Panc1 (cell line): ENCODE data around the gene RRBP1. TPM values are rescaled to one million over a fixed set of nuclear protein-coding genes. Genes with fewer than 3 reads are reported as not detected.

Experiments
- ATAC-seq: fragments of 200-7000 bp; cut with Tn5 transposase; 2 replicates; pipeline ENCODE4 v1.9.1; 2020; ENCODE audit warnings: mild to moderate bottlenecking, moderate library complexity
- BruUV-seq: library from RNA; stranded (reverse); fragments of 400-500 nt; replicated peaks from 2 replicates; lab custom pipeline; 2021; lab: Mats Ljungman, UMichigan
- CTCF ChIA-PET: fragments of 300-600 bp; sonication (Branson Sonifier 250); formaldehyde crosslinking; loops from one replicate; lab custom pipeline; 2022; ENCODE audit warnings: antibody characterized with exemption; lab: Charles Lee
- POLR2A ChIA-PET: fragments of 300-600 bp; sonication (Branson Sonifier 250); formaldehyde crosslinking; loops from one replicate; lab custom pipeline; 2022; ENCODE audit warnings: antibody characterized with exemption; lab: Charles Lee
- DNase-seq: peaks from one replicate; pipeline ENCODE4 v3.0.0-alpha.2; 2010; ENCODE audit warnings: low read depth, low spot score
- H3K27ac ChIP-seq: 2 replicates; pipeline ENCODE4 v1.5.1; 2011; ENCODE audit warnings: mild to moderate bottlenecking, low read length, inconsistent platforms
- H3K27me3 ChIP-seq: fragments of 200-500 bp; sonication (Bioruptor generic); 2 replicates; pipeline ENCODE4 v1.6.0; 2014; ENCODE audit warnings: low read length, inconsistent platforms; ENCODE audit not compliant: control insufficient read depth, insufficient read depth
- H3K36me3 ChIP-seq: fragments of 200-500 bp; sonication (Bioruptor generic); 2 replicates; pipeline ENCODE4 v1.5.1; 2014; ENCODE audit warnings: inconsistent platforms, mild to moderate bottlenecking, low read length, moderate library complexity; ENCODE audit not compliant: control insufficient read depth, insufficient read depth
- H3K4me1 ChIP-seq: 2 replicates; pipeline ENCODE4 v1.5.1; 2011; ENCODE audit warnings: inconsistent platforms, mild to moderate bottlenecking, low read length, moderate library complexity; ENCODE audit not compliant: control insufficient read depth, insufficient read depth
- H3K4me3 ChIP-seq, 2 experiments: 2 replicates each; pipeline ENCODE4 v1.5.1; 2011 to 2012; ENCODE audit warnings: low read depth in 2 of 2, low read length in 2 of 2, mild to moderate bottlenecking in 2 of 2, inconsistent platforms in 1 of 2, moderate library complexity in 1 of 2
- H3K9me3 ChIP-seq: fragments of 200-500 bp; sonication (Bioruptor generic); 2 replicates; pipeline ENCODE4 v1.5.1; 2014; ENCODE audit warnings: low read depth, mild to moderate bottlenecking, inconsistent platforms, low read length, moderate library complexity; ENCODE audit not compliant: control insufficient read depth, insufficient read depth
- CTCF ChIP-seq: fragments of 450-650 bp; IDR thresholded peaks from 2 replicates; pipeline ENCODE4 v1.5.1; 2017; ENCODE audit warnings: mild to moderate bottlenecking
- POLR2AphosphoS5 ChIP-seq: IDR thresholded peaks from 2 replicates; pipeline ENCODE4 v1.6.1; 2012; ENCODE audit warnings: mild to moderate bottlenecking, low read depth, low read length, moderate library complexity
- REST ChIP-seq, 2 experiments: IDR thresholded peaks; 2 replicates each; pipeline ENCODE4 v1.6.1; 2011 to 2012; ENCODE audit warnings: low read depth in 2 of 2, control low read depth in 1 of 2, low read length in 1 of 2, mild to moderate bottlenecking in 1 of 2, moderate library complexity in 1 of 2; ENCODE audit not compliant: insufficient read depth in 1 of 2
- SIN3A ChIP-seq: IDR thresholded peaks from 2 replicates; pipeline ENCODE4 v1.6.1; 2012; ENCODE audit warnings: low read depth, mild to moderate bottlenecking, low read length, moderate library complexity, borderline replicate concordance; ENCODE audit not compliant: insufficient read depth
- TCF7L2 ChIP-seq: IDR thresholded peaks from 2 replicates; pipeline ENCODE4 v1.6.1; 2011; ENCODE audit warnings: mild to moderate bottlenecking, low read depth, low read length, inconsistent platforms
- in situ Hi-C: cut with HindIII; loops from 2 replicates; pipeline ENCODE4 v1.10.0; 2016; ENCODE audit warnings: low sequenced_read_pairs, low pct_unique_long_range_greater_than_20kb
- intact Hi-C: fragments of 100-400 bp; cut with micrococcal nuclease; formaldehyde crosslinking; loops from one replicate; pipeline ENCODE4 v1.10.0; 2022; ENCODE audit not compliant: unreplicated experiment
- total RNA-seq: library from RNA; stranded (reverse); gene quantifications from one replicate; pipeline ENCODE4 v1.2.1, GENCODE V29; 2021; ENCODE audit not compliant: unreplicated experiment

Gene RRBP1
- total RNA-seq, 1 experiment from 2014 or later: 152 TPM

GRCh38 chr20:17652411-17652810 lies 29.6 kb downstream of the RRBP1 start:
- 0 out of 2 replicates have a peak overlapping the region, but pooled peaks have one; percentile 76 for H3K27ac ChIP-seq
- H3K9me3 ChIP-seq: no peaks in the 10 kb centered on the region
- DNase-seq: no peak
- no peaks in the 10 kb centered on the region for H3K27me3 ChIP-seq
- peaks cover 46% of the 10 kb centered on the region for H3K4me1 ChIP-seq
- ChIA-PET CTCF (no interaction called here), POLR2A (no interaction called here)
- 0 out of 2 replicates have a peak, but pooled peaks have one; percentile 6 for ATAC-seq
- BruUV-seq: no TSS peak
- no peak overlapping the region for H3K4me3 ChIP-seq
- intact Hi-C loops (no loop called here), in situ Hi-C loops (no loop called here)
- no peak for TF ChIP-seq TCF7L2
- TF ChIP-seq CTCF: no peak
- TF ChIP-seq REST (IDR thresholded peaks at IDR 0.05; ENCODE audit: insufficient read depth in 1 of 2, low read depth in 2 of 2, low read length in 1 of 2): no peak
- no peak for TF ChIP-seq POLR2AphosphoS5
- TF ChIP-seq SIN3A: no peak
- H3K36me3 ChIP-seq: 0 out of 2 replicates have a peak, but pooled peaks cover 4% of the 10 kb centered on the region

- ATAC-seq (peak; percentile 55), DNase-seq (no peak)
- ChIA-PET POLR2A (no interaction called here), CTCF (interaction anchor here (0.6 kb wide), 1 partner anchor 234 kb away, joined by 3 read pairs; no protein-coding TSS in a partner anchor)
- Histone ChIP-seq H3K27ac (peak overlapping the region; percentile 76; the same call in 1 of the 2 replicates), H3K4me1 (peaks cover 51% of the 10 kb centered on the region), H3K36me3 (0 out of 2 replicates have a peak, but pooled peaks cover 4% of the 10 kb centered on the region), H3K9me3 (no peaks in the 10 kb centered on the region), H3K4me3 (no peak overlapping the region), H3K27me3 (no peaks in the 10 kb centered on the region)
- BruUV-seq: no TSS peak
- TF ChIP-seq POLR2AphosphoS5 (no peak), TCF7L2 (no peak), SIN3A (no peak), CTCF (no peak), REST (IDR thresholded peaks at IDR 0.05; ENCODE audit: insufficient read depth in 1 of 2, low read depth in 2 of 2, low read length in 1 of 2) (no peak)
- intact Hi-C loops: no loop called here
- in situ Hi-C loops: no loop called here
Observed at GRCh38 chr20:17651760-17652388, 30.2 kb downstream of the RRBP1 start.
